IPS-NIHi11 (cell line): Measurements from ENCODE around the gene LRRC38.
"Not testable (repeated sequence)": the region's sequence is repeated elsewhere in the genome, so short reads cannot be mapped to it uniquely, and the experiment has no call there.

Experiments
- DNase-seq: peaks from one replicate; pipeline ENCODE4 v3.0.0; 2012; ENCODE audit warnings: mixed read lengths, low spot score

The LRRC38 gene

GRCh38 chr1:13513895-13514546 is at the start of gene LRRC38:
LRRC38 (minus strand) TSS chr1:13514003; CDS start chr1:13513593, 410 bp downstream.
- peak; percentile 47 for DNase-seq

GRCh38 chr1:13562981-13563380 is 49.2 kb upstream of the LRRC38 start:
- not testable (repeated sequence) for DNase-seq

GRCh38 chr1:13560541-13560940 is 46.7 kb upstream of the LRRC38 start:
- no peak for DNase-seq

GRCh38 chr1:13556224-13556764 is 42.5 kb upstream of the LRRC38 start:
- no peak for DNase-seq

GRCh38 chr1:13554798-13555197 is 41.0 kb upstream of the LRRC38 start:
- DNase-seq = no peak

- no peak for DNase-seq
These were observed 36.9 kb upstream of the LRRC38 start for GRCh38 chr1:13550663-13551062.

GRCh38 chr1:13549521-13549920 is 35.7 kb upstream of the LRRC38 start:
- no peak for DNase-seq

GRCh38 chr1:13549021-13549420 is 35.2 kb upstream of the LRRC38 start:
- no peak for DNase-seq

GRCh38 chr1:13548281-13548680 is 34.5 kb upstream of the LRRC38 start:
- DNase-seq = no peak

GRCh38 chr1:13546791-13547190 is 33.0 kb upstream of the LRRC38 start:
- DNase-seq = no peak

GRCh38 chr1:13544221-13544556 is 30.4 kb upstream of the LRRC38 start:
- DNase-seq = no peak

- peak; percentile 51 for DNase-seq
These were observed 29.8 kb upstream of the LRRC38 start for GRCh38 chr1:13543451-13544220.

GRCh38 chr1:13541435-13542215 is 27.8 kb upstream of the LRRC38 start:
- DNase-seq = no peak

- DNase-seq = no peak
These were observed 27.1 kb upstream of the LRRC38 start for GRCh38 chr1:13540866-13541265.

GRCh38 chr1:13539683-13540082 is 25.9 kb upstream of the LRRC38 start:
- no peak for DNase-seq

GRCh38 chr1:13538832-13539231 is 25.0 kb upstream of the LRRC38 start:
- no peak for DNase-seq

GRCh38 chr1:13536571-13536970 is 22.8 kb upstream of the LRRC38 start:
- no peak for DNase-seq

- DNase-seq = no peak
These were observed 21.4 kb upstream of the LRRC38 start for GRCh38 chr1:13535227-13535626.

- no peak for DNase-seq
These were observed 14.5 kb upstream of the LRRC38 start for GRCh38 chr1:13528320-13528719.

- peak; percentile 23 for DNase-seq
These were observed 10.1 kb upstream of the LRRC38 start for GRCh38 chr1:13523780-13524477.

GRCh38 chr1:13520985-13521384 is 7.2 kb upstream of the LRRC38 start:
- DNase-seq = no peak

- DNase-seq = peak; percentile 68
These were observed 3.5 kb upstream of the LRRC38 start for GRCh38 chr1:13517193-13517812.
